ENCODE results near the gene SRPX2.

Gene SRPX2

DNA sequence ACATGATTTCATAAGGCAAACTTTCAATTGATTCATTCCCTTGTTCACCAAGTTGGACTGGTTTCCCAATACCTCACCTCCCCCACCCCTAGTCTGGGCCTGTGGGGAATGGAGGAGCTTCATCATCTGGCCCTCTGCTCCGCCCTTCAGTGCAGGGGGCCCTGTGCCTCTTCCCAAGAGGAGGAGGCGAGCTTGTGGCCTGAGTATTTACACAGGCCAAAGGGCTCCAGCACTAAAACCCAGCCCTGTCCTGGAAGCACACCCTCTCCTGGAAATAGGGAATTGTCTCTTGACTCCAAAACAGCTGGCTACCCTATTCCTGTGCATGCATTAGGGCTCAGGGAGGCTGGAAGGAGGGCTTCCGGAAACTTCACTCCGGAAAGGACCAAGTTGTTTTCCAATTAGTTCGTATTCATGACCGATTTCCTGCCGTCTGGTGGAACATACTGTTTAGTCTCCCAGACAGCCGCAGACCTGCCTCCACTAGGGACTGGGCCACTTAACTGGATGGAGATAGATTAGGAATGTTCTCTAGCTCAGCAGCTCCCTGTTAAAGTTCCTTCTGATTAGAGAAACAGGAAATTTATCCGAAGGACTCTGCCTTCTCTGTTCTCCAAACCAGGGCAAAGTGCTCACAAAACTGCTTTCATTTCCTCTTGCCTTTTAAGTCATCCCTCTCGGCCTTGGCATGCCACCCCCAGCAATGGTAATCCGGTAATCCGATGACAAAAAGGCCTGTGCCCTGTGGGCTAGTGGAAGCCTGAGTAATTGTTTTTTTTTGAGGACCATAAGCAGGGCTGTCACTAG is 5.8 kb downstream of the SRPX2 start:
- DNase-seq (ENCODE audit: low spot score): no peak

DNA sequence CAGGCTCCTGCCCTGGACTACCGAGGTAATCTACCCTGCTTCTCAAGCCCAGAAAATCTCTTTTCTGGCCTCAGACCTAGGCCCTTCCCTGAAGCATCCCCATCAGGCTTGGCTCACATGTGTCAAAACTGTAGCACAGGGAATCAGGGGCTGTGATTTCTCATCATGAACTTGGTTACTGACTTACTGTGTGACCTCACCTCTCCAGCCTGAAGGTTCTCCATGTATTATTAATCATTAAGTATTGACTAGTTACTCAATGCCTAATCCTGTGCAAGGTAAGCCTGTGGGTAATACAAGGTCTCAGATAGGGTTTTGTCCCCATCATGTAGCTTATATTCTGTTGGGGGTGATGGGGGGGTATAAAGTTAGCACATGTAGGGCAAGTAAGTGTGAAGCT is 6.8 kb downstream of the SRPX2 start:
- DNase-seq (ENCODE audit: low spot score): no peak

DNA sequence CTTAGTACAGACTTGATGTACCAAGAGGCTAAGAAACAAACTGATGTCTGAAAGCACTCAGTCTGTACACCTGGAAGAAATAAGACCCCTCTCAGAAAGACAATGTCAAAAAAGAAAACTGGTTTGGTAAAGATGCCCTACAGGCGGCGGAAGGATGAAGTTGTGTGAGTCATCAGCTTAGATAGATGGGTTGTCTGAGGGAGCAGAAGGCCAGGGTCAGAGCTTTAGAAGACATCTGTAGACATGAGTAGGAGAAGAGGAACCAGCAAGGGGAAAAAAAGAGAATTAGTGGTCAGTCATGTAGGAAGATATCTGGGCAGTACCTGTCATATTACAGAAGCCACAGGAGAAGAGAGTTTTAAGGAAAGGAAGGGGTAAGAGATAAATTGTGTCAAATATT is 8.3 kb downstream of the SRPX2 start:
- no peak for DNase-seq (ENCODE audit: low spot score)

DNA sequence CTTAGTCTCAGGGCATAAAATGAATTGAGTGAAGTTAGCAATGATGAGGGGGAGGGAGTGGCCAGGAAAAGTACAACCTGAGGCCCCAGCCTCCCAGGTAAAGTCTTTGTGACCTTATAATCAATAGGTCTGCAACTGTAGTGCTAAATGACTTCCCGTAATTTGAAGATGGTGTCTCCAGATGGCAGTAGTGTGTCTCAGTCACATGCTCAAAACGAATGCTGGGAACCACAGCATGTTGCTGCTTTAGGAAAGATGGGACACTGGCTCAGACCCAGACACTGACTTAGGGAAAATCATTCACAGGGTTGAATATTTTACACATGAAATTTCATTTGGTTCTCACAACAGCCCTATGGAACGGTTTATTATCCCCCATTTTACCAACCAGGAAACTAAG is 10.3 kb downstream of the SRPX2 start:
- DNase-seq (ENCODE audit: low spot score): peak; percentile 9

DNA sequence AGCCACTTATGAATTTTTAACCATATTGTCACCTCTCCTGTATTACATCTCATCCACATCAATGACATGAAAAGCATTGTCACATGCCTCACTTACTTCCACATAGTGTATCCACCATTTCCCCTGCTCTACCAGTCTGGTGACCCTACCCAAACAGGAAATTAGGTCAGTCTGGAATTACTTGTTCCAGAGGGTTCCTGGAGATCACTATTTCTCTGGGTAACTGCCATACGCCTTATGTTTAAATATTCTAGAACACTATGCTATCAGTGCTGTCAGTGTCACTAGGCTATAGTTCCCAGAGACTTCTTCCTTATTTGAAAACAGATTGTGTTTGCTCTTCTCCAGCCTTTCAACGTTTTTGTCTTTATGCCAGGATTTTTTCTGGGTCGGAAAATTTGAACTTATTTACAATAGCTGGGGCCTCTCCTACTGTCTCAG is 15.0 kb downstream of the SRPX2 start:
- no peak for DNase-seq (ENCODE audit: low spot score)

DNA sequence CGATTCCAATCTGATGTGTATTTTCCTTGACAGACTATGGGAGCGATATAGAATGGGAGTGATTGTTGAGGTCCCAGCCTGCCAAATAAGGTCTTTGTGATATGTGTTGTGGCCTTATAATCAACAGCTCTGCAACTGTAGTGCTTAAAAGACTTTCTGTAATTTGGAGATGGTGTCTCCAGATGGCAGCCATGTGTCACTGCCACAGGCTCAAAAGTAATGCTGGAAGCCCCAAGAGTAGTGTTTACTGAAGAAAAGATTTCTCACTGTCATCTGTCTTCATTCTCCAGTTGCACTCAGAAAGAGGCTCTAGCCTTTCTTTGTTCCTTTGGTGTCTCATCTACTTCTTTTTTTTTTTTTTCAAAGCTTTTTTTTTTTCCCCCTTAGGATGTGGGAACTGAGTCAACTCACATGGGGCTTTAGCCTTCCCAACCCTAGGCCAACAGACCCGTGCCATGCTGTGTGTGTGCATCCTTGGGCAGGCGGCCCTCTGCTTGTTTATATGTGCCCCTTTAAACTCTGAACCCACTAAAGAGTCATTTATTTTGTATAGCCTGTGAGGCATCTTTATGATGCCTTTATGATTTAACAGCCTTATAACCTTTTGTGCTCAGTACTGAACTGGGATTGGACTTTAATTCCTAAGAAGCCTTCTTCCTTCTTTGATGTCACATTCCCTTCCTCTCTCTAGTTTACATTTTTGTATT is 15.6 kb downstream of the SRPX2 start:
- DNase-seq (ENCODE audit: low spot score): no peak

DNA sequence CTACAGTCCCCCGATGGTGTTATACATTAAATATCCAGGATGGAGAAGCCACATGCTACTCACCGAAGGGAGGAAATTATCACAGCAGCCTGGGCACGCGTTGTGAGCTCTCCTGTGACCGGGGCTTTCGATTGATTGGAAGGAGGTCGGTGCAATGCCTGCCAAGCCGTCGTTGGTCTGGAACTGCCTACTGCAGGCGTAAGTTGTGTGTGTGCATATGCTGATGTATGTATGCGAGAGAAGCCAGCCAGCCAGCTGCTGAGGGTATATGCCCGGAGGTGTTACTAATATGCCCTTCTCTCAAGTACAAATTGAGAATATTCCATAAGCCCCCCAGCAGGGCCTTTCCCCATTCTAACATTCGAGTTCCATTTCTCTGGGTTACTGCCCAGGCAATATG is 18.2 kb downstream of the SRPX2 start:
- DNase-seq (ENCODE audit: low spot score): no peak

DNA sequence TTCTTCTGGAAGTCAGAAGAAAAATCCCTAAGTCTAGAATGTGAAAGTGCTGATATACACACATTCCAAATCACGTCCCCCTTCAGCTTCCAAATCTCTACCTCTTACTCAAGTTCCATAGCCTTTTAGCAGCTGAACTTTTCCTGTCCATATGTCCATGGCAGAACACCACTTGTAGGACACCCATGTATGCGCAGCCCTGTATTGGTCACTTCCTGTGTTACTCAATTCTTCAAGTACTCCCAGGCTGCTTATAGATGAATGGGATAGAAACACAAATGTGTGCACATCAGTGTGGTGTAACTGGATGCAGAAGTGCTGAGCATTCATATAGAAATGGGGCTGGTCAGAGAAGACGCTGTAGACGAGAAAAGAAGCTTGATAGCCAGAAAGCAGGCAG is 18.8 kb downstream of the SRPX2 start:
- no peak for DNase-seq (ENCODE audit: low spot score)

DNA sequence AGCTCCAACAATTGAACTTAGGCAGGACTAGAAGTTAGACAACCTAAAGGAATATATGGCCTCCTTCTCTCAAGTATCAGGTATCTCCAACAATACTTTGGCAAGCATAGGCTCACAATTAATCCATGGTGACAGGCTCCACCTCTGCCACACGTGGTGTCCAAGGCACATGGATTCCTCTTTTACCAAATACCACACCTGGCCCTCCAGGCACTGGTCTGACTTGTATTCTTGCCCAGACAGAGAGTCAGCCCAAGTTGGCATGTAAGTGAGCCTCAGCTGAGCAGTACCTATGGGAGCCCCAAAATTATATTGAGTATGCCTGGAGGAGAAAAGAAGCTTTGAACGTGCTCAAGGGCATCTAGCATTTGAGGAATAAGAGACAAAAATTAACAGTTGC is 19.6 kb downstream of the SRPX2 start:
- no peak for DNase-seq (ENCODE audit: low spot score)

DNA sequence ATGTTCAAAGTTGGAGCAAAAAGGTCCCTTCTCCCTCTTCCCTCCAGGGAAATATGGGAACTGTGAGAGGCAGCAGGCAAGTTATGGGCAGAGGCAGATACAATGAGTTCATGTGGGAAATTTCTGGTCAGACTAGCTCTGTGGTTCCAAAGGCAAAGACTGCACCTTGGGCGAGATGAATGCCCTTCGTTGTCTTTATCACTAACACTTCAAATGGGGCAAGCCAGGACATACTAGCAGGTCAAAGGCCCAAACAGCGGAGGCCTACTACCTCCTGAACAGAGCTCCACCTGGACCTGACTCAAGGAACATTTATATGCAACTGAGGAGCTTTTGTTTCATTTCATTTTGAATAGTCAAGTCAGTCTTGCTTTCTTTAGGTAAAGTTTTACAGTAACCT is 29.0 kb downstream of the SRPX2 start:
- DNase-seq (ENCODE audit: low spot score): no peak

DNA sequence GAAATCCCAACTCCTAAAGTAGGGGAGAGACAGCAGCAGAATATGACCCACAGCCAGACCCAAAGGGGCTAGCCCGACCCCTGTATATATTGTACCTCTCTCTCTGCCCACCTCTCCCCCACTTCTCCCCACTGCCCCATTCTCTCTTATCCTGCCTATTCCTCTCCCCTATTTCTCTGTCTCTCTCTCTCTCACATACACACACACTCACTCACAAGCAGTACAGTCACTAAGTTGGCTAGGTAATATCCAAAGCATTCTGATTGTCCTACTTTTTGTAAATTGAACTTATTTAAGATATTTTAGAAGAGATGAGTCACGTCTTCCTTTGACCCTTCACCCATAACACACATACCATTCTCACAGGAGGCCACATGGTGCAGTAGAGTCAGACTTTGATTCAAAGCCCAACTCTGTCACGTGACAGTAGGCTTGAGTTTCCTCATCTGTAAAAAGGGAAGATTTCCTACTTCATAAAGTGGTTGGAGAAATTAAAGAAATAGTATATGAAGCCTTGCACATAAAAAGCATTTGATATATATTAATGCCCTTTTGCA is 29.5 kb downstream of the SRPX2 start:
- no peak for DNase-seq (ENCODE audit: low spot score)

DNA sequence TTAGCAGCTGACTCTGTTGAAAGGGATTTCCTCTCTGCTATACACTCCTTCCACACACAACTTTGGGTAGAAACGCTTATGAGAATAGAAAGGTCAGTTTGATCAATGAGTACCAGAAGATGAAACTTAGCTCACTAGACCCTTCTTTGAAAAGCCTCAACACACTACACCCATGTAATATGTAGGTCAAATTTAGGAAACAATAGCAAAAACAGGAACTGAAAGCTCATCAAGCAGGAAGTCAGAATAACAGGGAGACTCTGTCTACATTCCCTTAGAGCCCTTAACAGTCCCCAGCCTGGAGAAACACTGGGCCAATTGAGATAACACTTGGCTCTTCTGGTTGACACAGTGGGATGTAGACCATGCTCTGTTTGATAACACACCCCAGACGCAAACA is 30.7 kb downstream of the SRPX2 start:
- no peak for DNase-seq (ENCODE audit: low spot score)

DNA sequence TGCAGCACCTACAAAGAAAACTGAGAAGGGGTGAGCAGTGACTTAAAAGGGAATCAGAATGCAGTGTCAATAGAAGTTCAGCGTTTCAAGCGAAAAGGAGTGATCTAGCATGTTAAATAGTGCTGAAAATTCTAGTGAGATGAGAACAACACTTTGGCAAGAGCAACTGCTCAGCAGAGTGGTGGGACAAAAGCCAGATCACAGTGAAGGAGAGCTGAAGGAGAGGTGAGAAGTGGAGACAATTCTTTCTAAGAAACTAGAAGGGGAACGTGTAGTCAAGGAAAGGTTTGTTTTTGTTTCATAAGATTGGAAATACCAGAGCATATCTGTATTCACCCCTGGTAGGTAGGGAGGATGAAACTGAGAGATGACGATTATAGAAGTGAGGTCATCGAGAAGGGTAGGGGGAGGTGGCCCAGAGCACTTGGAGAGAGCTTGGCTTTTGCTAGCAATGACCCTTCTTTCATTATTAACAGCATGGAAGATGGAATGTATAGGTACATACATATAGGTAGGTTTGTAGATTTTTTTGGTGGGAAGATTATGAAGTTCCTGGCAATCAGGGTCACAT is 33.7 kb downstream of the SRPX2 start:
- no peak for DNase-seq (ENCODE audit: low spot score)

DNA sequence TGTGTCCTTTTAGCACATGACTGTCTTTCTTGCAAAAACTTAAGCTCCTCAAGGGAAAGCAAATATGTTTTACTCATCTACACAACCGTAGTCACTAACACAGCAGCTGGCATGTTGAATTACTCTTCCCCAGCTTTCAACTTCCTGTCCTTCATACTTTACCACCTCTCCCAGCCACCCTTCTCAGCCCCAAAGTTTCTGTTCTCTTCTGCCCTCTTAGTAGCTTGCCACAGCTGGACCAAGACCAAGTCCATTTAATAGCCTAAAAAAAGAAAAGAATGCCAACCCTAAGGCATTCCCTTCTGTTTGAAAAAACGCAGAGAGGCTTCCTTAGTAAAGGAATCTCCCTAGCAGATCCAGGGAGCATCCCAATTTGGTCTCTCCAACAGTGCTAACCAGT is 36.8 kb downstream of the SRPX2 start:
- DNase-seq (ENCODE audit: low spot score): no peak

DNA sequence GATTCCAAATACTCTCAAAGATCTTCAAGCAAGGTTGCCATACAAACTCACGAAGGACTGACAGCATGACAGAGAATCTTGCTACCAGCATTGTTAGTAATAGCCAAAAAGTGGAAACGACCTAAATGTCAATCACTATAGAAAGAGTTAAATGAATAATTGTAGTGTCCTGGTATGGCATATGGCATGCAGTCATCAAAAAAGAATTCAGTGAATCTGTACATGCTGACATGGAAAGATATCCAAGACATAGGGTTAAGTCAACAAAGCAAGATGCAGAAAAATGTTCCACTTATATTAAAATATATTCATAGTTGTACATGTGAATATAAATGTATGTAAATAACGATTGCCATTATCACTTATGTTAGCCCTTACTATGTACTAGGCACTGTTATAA is 37.6 kb downstream of the SRPX2 start:
- no peak for DNase-seq (ENCODE audit: low spot score)

DNA sequence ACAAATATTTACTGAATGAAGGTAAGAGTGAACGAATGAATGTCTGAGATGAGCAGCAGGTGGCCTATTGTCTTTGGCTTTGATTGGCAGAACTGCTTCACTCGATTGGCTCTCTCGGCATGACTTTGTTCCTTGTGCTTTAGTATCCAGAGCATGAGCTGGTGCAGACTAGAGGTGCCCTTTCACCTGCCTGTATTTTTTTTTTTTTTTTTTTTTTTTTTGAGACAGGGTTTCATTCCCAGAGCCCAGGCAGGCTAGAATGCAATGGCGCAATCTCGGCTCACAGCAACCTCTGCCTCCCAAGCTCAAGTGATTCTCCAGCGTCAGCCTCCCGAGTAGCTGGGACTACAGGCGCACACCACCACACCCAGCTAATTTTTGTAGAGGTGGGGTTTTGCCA is 38.9 kb downstream of the SRPX2 start:
- DNase-seq (ENCODE audit: low spot score): no peak

DNA sequence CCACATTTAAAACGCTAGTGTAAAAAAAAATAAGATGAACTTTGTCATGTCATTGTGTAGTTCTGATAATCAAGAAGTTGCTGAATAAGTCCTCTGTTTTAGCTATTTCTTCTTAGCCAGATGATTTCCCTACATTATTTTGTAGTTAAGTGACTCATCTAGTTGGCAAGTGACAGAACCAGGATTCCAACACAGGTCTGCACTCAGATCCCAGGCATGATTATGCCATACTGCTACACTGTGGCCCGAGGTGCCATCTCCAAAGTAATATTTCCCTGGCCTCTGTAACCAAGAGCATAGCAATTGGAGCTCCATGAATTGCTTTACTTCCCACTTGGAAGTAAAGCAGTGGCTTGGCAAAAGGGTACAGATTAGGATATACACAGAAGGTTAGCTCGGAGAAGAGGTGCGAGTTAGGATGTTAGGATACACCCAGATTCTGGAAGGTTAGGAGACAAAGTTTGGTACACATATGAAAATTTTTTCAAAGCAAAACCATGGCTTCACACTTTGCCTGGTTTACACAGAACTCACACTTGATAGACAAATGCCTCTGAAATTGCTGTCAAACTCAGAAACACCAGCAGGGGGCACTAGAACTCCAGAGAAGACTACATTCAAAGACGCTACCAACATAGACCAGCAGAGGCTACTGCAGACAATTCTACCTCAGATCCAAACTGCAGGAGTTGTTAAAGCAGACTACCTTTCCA is 41.4 kb downstream of the SRPX2 start:
- peak; percentile 51 for DNase-seq (ENCODE audit: low spot score)

DNA sequence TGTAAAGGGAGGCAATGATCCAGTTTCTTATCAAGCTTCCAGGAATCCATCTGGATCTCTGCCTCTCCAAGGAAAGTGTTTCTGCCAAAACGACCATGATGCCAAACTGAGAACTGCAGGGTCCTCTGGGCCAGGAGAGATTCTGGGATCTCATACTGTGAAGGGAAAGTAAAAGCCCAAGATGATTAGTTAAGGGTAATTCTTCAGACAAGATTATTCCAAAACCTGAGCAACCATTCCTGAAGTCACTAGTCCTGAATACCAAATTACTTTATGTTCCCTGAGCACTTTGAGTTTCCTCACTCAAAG is 42.0 kb downstream of the SRPX2 start:
- DNase-seq (ENCODE audit: low spot score): no peak

DNA sequence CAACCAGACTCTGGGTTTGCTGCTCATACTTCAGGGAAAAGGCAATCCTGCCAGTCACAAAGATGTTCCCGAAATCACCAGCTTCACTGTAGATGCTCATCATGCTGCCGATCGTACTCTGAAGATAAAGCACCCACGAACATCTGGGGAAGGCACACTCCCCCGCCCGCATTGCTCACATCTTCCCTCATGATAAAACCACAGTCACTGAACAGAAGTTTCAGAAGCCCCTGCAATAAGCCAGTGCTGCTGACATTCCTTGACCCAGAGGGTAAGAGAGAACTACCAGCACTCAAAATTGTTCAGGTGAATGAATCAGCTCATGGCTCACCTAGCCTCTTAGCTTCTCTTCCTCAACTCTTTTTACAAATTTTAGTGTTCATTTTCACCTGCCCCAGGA is 43.1 kb downstream of the SRPX2 start:
- no peak for DNase-seq (ENCODE audit: low spot score)

DNA sequence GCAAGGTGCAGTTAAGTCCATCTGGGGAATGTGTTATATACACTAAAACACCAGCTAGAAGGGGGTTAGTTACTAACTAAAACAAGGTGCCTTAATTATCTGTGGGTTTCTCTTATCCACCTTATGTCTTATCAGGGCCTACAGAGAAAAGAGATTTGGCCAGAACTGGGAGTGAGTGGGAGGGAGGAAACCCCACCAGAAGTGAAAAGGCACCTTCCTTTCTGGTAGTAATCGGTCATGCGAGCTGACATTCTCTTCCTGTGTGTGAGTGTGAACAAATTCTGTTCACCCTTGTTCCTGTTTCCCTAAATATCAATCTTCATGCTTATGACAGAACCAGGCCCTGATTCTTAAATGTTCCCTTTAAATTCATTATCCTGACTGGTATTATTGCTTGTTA is 43.5 kb downstream of the SRPX2 start:
- DNase-seq (ENCODE audit: low spot score): no peak

DNA sequence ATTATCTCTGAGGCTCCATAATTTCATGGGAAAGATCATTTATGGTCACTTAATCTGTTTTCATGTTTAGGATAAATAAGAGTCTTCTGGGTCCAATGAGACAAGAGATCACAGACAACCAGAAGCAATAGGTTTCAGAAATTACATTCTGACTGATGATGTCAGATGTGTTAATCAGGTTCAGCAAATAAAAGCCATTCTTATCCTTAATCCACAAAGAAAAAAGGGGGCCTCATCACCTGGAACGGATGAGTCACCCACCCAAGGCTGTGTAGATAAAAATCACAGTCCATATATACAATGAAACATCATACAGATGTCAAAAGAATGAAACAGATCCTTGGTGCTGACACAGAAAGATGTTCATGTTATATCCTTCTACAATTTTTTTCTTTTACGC is 51.3 kb downstream of the SRPX2 start:
- DNase-seq (ENCODE audit: low spot score): no peak

DNA sequence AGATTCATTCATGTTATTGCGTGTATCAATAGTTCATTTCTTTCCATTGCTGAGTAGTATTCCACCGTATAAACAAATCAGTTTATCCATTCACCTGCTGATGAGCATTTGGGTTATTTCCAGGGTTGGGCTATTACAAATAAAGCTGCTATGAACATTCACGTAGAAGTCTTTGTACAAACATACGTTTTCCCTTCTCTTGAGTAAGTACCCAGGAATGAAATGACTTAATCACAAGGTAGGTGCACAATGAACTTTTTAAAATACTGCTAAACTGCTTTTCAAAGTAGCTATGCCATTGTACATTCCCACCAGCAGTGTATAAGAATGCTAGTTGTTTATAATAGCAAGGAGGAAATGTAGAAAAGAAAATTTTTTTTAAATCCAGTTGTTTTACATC is 52.0 kb downstream of the SRPX2 start:
- no peak for DNase-seq (ENCODE audit: low spot score)

Data from LoVo (cell line).